Skin of body (tissue), 2 donors: ENCODE measurements around the gene PPP1R18. TPM values are rescaled to one million over a fixed set of nuclear protein-coding genes. Genes with fewer than 3 reads are reported as not detected.

Source experiments
- DNase-seq: peaks from one replicate; lab custom pipeline; 2025; lab: John Stamatoyannopoulos, UW
- total RNA-seq: library from RNA; depleted of rRNA; stranded (reverse); fragments of >200 nt; gene quantifications from one replicate; pipeline ENCODE4 v1.2.3, GENCODE V29; 2014

Gene PPP1R18
- total RNA-seq, 1 donor from 2014 or later = 22.2 TPM

GRCh38 chr6:30689985-30690384 lies 3.5 kb upstream of the PPP1R18 start:
- DNase-seq = no peak

DNA sequence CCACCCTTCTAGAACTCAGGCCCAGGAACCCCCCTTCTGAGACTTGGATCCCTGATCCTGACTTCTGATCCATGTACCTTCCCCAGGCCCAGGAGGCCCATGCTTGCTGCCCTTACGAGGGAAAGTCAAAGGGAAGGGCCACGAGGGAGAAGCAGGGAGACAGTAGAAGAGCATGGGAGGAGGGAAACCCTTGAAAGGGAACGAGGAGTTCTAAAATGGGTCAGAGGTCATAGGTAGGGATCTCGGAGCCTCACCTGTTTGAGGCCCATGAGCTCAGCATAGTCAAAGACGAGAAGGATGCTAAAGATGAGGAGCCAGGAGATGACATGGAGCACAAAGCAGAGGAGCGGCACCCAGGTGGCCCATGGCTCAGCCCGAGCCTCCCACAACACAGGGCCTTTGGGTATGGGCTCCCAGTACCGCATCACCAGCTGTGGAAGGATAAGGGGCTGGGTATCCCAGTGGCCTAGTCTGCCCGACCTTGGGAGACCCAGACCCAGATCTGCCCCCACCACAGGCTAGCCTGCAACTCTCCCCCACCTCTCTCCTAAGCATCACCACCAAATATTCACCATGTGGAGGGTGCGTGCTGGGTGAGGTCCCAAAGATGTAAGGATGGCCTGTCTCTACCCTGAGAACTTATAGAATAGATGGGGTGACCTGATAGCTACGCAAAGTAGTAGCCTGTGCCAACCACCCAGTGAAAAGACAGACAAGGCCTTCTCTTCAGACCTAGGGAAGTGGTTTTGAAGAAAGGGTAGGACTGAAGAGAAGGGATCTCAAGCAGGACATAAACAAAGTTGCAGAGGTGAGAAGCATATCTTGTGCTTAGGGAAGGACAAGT lies 2.8 kb upstream of the PPP1R18 start:
- DNase-seq = no peak

- no peak for DNase-seq
Observed at GRCh38 chr6:30688569-30688968, 2.1 kb upstream of the PPP1R18 start.

GRCh38 chr6:30687659-30688431 lies 1.4 kb upstream of the PPP1R18 start:
- peak; percentile 53 for DNase-seq

DNA sequence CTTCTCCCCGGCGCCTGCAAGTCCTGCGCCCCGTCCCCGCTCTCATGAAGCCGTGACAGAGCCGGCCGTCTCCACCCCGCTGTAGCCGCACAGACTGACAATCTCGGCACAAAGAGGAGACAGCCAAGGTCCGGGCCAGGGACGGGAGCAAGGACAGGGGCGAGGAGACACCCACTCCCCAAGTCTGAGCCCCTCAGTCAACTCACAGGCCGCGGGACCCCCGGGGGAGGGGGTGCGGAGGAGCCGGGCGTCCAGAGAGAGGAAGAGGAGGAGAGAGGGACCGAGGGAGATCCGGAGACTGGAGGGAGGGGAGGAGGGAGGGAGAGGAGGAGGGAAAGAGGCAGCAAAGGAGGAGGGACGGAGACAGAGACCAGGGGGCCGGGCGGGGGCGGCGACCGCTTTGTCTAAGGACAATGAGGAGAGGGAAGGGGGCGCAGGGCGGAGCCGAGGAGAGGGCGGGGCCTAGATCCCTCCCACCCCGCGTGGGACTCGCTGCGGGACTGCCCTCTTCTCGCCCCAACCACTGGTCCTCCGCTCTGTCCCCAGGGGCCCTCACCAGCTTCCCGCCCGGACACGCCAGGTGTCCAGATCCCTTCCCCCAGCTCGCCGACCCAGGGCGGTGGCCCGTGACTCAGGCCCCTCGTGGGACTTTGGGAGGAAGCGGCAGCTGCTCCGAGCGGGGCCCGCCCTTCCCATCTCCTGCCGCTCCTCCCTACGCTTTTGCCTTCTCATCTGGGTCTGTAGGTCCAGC lies 638 bp upstream of the PPP1R18 start:
- DNase-seq = peak; percentile 96

DNA sequence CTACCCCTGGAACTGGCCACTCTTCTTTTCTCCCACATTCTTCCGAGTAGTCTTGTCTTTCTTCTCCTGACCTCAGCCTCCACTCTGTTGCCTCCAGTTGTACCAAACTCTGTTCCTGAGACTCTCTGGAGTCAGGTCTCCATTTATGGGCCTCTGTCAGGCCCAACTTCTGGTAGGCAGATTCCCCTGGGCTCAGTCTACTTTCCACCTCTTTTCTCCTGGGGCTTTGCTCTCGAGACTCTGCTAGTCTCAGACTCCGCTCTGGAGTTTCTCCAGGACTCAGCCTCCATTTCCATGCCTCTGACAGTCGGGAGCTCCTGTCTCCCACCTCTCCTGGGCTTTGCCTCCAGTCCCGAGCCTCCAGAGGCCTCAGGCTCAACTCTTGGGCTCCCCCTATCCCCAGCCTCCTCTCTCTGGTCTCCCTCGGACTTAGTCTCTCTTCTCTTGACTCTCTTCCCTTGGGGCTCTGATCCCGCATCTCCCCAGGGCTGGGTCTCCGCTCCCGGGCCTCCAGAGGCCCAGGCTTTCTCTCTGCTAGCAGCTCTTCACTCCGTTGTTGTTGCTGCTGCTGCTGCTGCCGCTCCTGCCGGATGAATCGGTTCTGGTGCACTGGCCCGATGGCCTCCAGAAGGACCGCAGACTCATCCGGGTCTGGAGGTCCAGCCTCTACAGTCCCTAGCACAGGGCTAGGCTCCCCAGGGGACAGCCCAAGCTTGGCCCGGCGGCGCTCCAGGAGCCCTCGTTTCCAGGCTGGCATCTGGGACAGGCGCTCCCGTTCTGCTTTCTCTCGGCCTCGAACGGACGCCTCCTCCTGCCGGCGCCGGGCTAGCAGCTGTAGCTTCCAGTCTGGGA lies 1.1 kb downstream of the PPP1R18 start:
- DNase-seq = no peak

DNA sequence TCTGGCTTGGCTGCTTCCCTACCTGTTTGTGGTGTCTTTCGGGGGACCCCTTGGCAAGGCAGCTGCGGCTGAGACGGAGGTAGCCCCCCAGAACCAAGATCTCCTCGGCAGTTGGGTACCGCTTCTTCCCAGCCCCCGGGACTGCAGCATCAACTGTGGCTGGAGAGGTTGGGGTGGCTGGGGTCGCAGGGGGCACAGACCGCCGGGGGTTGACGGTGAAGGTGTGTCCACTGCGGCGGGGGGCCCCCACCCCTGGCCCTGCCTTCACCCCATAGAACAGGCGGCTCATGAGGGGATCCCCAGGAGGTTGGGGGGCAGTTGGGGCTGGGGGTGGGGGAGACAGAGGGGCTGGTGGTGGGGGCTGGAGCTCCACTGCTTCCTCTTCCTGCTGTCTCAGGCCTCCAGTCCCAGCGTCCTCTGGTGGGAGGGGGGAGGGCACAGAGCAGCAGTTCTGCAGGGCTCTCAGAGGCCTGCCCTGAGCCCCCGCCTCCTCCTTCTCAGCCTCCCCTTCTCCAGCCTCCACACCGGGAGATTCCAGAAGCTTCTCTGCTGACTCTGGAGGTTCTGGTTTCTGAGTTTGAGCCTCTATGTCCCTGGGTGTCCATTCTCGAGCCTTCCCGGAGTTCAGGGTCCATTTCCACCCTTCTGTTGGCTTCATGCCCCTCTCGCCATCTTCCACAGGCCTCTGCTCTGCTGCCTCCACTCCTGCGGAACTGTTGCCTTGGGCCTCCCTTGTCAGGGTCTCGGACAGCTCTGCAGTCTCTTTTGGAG lies 1.9 kb downstream of the PPP1R18 start:
- DNase-seq = no peak

- peak; percentile 11 for DNase-seq
Observed at GRCh38 chr6:30683980-30684338, 2.5 kb downstream of the PPP1R18 start.

DNA sequence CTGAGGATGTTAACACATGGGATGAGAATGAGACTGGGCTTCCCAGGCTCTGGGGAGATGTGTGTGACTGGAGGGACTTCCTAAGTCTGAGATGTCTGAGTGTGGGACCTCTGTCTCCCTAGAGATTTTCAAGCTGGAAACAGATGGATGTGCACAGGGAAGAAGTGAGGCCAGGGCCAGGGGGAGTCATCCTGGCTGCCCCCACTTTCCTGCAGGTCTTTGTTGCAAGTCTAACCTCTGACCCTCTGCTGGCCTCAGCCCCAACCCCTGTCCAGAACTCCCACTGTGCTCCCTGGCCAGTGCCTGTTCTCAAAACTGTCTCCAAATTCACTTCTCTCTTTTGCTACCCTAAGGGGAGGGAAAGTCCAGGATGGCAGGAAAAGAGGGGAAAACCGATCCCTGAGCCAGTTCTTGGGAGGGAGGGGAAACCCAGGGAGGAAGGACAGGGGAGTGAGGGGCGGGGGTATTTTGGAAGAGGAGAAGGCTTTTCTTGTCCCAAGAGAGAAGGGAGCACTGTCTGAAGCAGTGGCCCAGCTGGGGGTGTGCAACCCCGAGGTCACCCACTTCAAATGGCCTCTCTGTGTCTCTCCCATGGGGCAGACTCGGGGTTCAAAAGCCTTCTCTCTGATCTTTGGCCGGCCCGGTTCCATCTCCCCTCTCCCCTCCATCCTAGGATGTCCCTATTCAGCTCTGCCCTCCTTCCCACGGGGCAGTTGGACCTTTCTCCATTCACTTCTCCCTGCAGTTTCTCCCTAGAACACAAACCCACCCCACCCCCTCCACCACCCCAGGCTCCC lies 3.1 kb downstream of the PPP1R18 start:
- peak; percentile 8 for DNase-seq

DNA sequence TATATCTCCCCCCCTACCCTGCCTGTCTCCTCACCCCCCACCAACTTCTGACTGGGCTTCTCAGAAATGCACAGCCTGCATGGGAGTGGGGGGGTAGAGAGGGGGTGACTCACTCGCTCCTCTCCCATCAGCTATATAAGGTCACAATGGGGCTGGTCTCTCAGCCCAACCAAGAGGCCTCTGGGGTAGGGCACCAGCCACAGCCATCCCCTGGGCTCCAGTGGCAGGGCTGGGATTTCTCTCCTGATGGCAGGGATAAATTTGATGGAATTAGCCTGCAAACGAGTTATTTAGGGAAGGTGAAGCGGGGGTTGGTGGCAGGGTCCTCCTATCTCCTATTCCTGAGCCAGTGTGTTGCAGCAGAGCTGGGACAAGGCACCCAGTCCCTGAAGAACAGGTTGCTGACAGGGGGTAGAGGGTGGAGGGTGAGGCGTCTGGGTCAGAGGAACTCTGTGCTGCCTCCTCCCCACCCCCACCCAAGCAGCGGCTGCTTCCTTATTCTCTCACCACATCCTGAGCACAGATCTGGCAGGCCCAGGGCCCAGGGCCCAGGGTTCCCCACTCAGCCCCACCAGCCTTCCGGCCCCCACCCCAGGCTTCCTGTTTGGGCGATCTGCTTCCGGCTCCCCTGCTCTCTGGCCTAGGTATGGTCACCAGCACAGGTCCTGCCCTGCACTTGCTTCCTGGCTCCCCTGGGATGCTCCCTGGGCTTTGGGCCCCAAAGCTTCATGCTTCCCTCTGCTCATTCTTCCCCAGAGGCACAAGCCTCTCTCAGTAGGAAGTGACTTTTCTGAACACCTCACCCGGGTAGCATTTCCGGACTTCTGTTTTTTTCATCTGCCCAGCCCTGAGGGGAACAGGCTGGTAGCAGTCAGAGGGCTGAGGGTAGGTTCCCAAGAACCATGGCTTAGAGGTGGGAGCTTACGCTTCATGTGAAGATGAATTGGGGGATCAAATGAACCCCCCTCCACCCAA lies 4.0 kb downstream of the PPP1R18 start:
- peak; percentile 22 for DNase-seq

DNA sequence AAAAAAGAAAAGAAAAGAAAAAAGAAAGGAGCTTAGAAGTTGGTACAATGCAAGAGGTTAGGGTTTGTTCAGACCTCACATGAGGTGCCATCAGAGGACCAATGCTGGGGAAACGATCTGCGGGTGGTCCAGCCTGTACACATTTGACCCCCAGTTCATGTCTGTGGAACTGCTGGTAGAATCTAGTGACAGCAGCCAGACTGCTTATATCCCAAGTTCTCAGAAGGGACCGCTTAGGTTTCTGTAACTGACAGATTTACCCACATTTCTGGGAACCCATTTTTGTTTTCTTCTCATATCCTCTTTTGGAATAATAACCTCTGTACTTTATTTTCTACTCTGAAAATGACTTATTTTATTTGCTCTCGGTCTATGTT lies 4.7 kb downstream of the PPP1R18 start:
- DNase-seq = no peak

DNA sequence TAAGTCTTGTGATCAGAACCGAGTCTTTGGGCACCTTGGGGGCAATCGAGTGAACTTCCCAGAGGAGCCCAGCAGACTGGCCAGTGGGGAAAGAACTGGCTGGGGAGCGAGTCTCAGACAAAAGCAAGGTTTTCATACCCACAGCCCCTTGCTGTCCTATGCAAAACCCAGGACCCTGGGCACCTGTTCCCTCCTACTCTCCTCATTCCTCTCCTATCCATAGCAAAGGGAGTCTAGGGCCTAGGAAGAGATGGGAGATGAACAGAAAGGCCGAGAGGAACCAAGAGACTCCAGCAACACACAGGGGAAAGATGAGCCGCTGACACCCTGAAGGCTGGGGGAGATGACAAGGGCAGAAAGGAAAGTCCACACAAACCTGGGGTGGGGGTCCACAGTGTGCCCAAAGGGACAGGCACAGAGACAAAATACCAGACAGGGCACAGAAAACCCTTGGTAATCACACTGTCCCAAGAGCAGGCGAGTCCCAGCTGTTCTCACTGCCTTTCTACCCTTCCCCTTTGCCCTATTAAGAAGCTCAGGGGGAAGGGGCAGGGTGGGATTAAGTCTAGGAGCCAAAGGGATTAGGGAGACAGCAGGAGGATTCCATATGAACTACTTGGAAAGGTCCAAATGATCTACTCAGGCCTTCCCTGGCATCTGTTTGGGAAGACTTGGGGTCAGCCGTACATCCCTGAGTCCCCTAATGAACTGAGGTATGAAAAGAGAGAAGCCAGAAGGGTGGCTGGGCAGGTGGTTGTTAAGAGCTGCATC lies 6.5 kb downstream of the PPP1R18 start:
- DNase-seq = no peak

DNA sequence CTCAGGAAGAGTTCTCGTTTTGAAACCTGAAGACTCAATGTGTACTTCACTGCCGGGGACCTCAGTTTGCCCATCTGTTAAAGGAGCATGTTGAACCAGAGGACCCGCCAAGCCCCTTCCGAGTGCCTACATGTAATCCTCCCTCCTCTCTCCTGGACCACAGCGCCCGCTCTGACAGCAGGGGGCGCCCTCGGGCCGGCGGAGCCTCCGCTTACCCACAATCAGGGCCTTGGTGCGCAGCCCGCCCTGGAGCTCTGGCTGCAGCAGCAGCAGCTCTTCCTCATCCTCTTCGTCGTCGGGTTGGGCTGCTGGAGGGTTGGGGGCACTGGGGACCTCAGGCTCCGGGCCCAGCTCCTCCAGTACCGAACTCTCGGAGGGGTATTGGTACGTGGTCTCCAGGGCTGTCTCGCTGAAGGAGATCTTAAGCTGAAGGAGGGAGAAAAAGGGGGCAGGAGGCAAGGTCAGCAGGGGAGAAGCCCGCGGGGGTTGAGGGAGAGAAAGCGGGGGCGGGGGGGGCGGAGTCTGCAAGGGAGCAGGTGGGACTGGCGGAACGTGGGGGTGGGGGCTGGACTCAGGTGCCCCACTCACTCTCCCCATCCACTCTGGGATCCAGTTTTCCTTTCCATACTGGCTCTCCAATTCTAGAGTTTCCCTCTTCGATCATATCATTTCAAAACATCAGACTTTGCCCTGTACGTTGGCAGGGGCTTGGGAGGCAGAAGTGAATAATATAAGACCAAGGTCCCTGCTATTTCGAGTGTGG lies 7.3 kb downstream of the PPP1R18 start:
- peak; percentile 32 for DNase-seq

GRCh38 chr6:30676660-30677285 lies 9.7 kb downstream of the PPP1R18 start:
- DNase-seq = no peak

DNA sequence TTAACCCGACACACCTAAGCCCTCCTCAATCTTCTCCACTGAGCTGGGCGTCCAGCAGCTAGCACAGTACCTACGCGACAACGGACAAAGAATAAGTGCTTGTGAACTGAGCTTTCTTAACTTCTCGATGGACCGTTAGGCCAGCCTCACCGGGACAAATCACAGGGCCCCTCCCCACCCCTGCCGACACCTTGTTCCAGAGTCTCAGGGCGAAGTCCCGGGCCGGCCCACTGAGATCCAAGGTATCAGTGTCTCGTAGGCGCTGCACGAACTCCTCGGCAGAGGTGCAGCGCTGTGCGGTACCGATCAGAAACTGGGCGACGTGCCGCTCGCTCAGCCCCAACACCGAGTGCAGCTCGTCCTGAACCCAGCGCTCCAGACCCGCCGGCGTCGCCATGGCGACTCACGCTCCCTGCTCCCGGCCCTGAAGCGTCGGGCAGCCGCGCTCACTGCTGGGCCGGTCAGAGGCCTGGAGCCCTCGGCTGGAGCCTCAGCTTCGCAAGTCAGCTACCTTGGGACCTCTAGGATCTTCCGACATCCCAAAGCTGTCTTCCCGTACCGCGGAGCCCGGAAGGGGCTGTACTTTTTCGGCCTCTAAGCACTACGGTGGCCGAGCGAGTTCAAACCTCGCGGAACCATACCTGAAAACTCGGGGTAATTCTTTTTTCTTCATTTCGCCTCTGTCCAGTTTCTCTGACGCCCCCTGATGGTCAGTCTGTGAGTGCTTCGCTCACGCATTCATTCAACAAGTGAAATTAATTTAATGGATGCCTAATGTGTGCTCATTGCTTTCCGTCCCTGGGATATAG lies 13.8 kb downstream of the PPP1R18 start, which contains the start of gene DHX16:
Gene DHX16, minus strand, starts transcription at position 562 of the 809 bp plus-strand sequence. Its CDS starts 165 bp downstream, at position 397.
- peak; percentile 95 for DNase-seq
